Coronary artery (tissue), 2 donors: ENCODE data around the gene IL2.

Experiments
- DNase-seq: peaks from one replicate; pipeline ENCODE4 v3.0.0-alpha.2; 2017; ENCODE audit warnings: low spot score
- H3K27ac ChIP-seq, 2 donors: fragments of 200-600 bp; sonication (generic); one replicate each; pipeline ENCODE4 v1.5.1; 2016 to 2019
- H3K4me3 ChIP-seq: fragments of 200-600 bp; sonication (generic); 2 replicates; pipeline ENCODE4 v1.5.1; 2016; ENCODE audit warnings: mild to moderate bottlenecking, moderate library complexity
- CTCF ChIP-seq: fragments of 200-600 bp; sonication (generic); IDR thresholded peaks from one replicate; pipeline ENCODE4 v1.5.1; 2019; ENCODE audit warnings: antibody characterized with exemption

The IL2 gene

GRCh38 chr4:122453384-122453995, 3.0 kb downstream of the IL2 start:
- no peak overlapping the region for H3K27ac ChIP-seq
- H3K4me3 ChIP-seq, result no peak overlapping the region
- DNase-seq, result no peak
- TF ChIP-seq CTCF, result no peak

- no peak overlapping the region for H3K4me3 ChIP-seq
- DNase-seq, result no peak
- TF ChIP-seq CTCF, result no peak
- H3K27ac ChIP-seq, result no peak overlapping the region
Observed at GRCh38 chr4:122450847-122451246, 5.7 kb downstream of the IL2 start.

GRCh38 chr4:122434285-122434684, 22.2 kb downstream of the IL2 start:
- Histone ChIP-seq H3K27ac (no peak overlapping the region), H3K4me3 (no peak overlapping the region)
- TF ChIP-seq CTCF, result no peak
- DNase-seq, result no peak

- no peak for TF ChIP-seq CTCF
- DNase-seq, result no peak
- Histone ChIP-seq H3K27ac (no peak overlapping the region), H3K4me3 (no peak overlapping the region)
Observed at GRCh38 chr4:122431351-122431750, 25.2 kb downstream of the IL2 start.

- DNase-seq, result no peak
- Histone ChIP-seq H3K4me3 (no peak overlapping the region), H3K27ac (no peak overlapping the region)
- no peak for TF ChIP-seq CTCF
Observed at GRCh38 chr4:122423246-122423645, 33.3 kb downstream of the IL2 start.

GRCh38 chr4:122412547-122412946, 44.0 kb downstream of the IL2 start:
- H3K4me3 ChIP-seq, result no peak overlapping the region
- no peak for TF ChIP-seq CTCF
- no peak for DNase-seq
- no peak overlapping the region for H3K27ac ChIP-seq

- TF ChIP-seq CTCF, result no peak
- Histone ChIP-seq H3K4me3 (no peak overlapping the region), H3K27ac (no peak overlapping the region)
- DNase-seq, result no peak
Observed at GRCh38 chr4:122403861-122404260, 52.7 kb downstream of the IL2 start.
